HEK293T (cell line): ENCODE results near the gene HS6ST1.

Experiments used
- ARNT ChIP-seq: fragments of 450-650 bp; IDR thresholded peaks from 2 replicates; pipeline ENCODE4 v1.6.1; 2017; ENCODE audit warnings: mild to moderate bottlenecking
- BHLHE40 ChIP-seq: fragments of 450-650 bp; IDR thresholded peaks from 2 replicates; pipeline ENCODE4 v1.6.1; 2016; ENCODE audit warnings: mild to moderate bottlenecking, moderate library complexity, borderline replicate concordance
- FOXM1 ChIP-seq: fragments of 450-650 bp; IDR thresholded peaks from 2 replicates; pipeline ENCODE4 v1.6.1; 2017; ENCODE audit warnings: mild to moderate bottlenecking, borderline replicate concordance
- LEF1 ChIP-seq: fragments of 450-650 bp; IDR thresholded peaks from 2 replicates; pipeline ENCODE4 v1.6.1; 2017; ENCODE audit warnings: mild to moderate bottlenecking, borderline replicate concordance
- TARDBP ChIP-seq: fragments of 450-650 bp; IDR thresholded peaks from 2 replicates; pipeline ENCODE4 v1.6.1; 2016

GRCh38 chr2:128314348-128315121 lies 4.1 kb downstream of the HS6ST1 start:
- no peak for TF ChIP-seq BHLHE40
- no peak for TF ChIP-seq FOXM1
- TF ChIP-seq ARNT: no peak
- TF ChIP-seq LEF1: no peak
- TF ChIP-seq TARDBP: no peak
